T-helper 2 cell treated with Interferon-gamma antibody and Interleukin-4, amounts not matched to agents 100 ng/mL and 5 ng/mL, for 36 hours (primary cell): ENCODE data around the gene TMEM209. TPM values are rescaled to one million over a fixed set of nuclear protein-coding genes. Genes with fewer than 3 reads are reported as not detected.
"Not testable (repeated sequence)": the region's sequence is repeated elsewhere in the genome, so short reads cannot be mapped to it uniquely, and the experiment has no call there.

Experiments
- intact Hi-C: fragments of 100-400 bp; cut with micrococcal nuclease; formaldehyde crosslinking; loops from one replicate; pipeline ENCODE4 v1.15.1; 2023
- total RNA-seq: library from RNA; stranded (reverse); gene quantifications from 2 replicates; pipeline ENCODE4 v1.2.3, GENCODE V29; 2022

The TMEM209 gene
- total RNA-seq, 1 donor from 2014 or later: 41.9 TPM

GRCh38 chr7:130174237-130174959 is 30.8 kb downstream of the TMEM209 start:
- intact Hi-C loops: no loop called here

DNA sequence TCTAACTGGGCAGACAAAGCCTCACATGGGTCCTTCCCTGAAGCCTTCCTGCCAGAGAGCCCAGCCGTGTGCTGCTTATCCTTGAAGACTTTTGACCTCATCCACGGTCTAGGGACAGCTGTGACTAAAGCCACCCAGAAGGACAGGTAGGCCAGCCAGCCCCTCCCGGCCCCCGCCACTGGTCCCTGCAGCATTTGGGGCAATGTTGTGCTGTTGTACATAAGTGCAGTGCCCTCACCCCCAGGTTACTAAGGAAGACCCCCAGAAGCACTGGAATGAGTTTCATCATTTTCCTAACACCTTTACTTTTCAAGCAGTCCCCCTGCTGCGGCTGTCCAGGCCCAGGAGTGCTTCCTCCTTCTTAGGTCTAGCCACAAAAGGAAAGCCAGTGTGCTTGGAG is 43.0 kb downstream of the TMEM209 start:
- intact Hi-C loops: no loop called here

- intact Hi-C loops: no loop called here
Measured at GRCh38 chr7:130160455-130160854, 44.8 kb downstream of the TMEM209 start.

- intact Hi-C loops: no loop called here
Measured at GRCh38 chr7:130160023-130160422, 45.2 kb downstream of the TMEM209 start.

DNA sequence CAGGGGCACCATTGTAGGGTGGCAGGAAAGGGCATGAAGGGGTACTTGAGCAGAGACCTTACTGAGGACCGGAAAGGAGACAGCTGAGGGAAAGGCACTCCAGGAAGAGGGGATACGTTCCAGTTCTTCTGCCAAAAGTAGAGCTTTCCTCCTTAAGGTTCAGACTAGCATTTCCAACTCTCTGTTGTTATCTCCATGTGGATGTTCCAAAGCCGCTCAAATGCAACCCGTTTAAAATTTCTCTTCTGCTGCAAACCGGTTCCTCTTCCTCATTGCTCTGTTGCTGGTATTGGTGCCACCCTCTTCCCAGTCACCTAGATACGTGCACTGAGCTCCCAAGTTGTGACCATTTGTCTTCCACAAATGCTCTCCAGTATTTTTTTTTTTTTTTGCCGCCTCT is 47.5 kb downstream of the TMEM209 start:
- intact Hi-C loops: no loop called here

DNA sequence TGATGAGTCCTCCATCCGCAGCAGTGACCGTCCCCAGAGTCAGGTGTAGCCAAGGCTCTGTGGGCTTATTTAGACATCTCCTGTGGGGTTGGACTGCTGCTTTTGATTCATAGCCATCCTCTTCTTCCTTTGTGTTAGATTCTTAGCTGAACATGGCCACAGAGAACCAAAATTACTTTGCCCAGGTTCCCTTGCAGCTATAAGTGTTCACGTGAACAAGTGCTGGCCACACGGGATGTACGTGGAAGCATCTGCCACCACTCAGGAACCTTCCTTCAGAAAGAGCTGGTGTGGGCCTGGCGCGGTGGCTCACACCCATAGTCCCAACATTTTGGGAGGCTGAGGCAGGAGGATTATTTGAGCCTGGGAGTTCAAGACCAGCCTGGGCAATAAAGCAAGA is 49.1 kb downstream of the TMEM209 start:
- intact Hi-C loops: no loop called here

DNA sequence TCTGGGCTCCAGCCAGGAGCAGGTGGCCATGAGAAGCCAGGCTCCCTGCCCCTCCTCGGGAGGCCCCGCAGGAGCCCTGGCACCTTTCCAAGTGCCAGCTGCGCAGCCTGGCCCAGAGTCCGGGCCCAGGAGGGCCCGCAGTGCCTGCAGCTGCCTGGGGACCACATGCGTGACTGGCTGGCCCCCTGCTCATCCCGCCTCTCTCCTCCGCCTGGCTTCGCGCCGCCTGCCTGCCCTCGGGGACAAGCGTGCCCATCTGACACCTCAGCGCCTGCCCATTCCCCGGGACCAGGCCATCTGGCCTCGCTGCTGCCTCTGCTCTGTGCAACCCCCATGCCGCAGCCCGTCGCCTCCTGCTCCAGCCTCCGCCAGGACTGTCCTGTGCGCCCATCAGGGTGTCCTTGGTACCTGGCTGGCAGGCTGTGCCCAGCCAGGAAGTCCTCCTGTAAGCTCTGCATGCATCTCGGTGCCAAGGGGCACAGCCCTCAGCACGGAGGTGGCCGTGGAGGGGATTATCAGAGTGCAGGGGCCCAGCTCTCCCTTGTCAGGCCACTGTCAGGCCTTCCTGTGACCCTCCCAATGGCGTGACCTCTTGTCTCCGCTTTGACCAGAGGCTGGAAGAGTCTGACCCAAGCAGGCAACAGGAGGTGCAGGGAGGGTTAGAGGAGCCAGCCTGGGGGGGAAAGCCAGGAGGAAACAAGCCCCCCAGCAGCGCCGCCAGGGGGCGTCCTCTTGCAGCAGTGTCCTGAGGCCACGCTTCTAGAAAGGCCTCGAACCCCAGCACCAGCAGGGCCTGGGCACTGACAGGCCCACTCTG is 50.5 kb downstream of the TMEM209 start:
- intact Hi-C loops: no loop called here

GRCh38 chr7:130154131-130154500 is 51.1 kb downstream of the TMEM209 start:
- intact Hi-C loops: no loop called here

GRCh38 chr7:130153211-130153908 is 51.8 kb downstream of the TMEM209 start:
- intact Hi-C loops: no loop called here

DNA sequence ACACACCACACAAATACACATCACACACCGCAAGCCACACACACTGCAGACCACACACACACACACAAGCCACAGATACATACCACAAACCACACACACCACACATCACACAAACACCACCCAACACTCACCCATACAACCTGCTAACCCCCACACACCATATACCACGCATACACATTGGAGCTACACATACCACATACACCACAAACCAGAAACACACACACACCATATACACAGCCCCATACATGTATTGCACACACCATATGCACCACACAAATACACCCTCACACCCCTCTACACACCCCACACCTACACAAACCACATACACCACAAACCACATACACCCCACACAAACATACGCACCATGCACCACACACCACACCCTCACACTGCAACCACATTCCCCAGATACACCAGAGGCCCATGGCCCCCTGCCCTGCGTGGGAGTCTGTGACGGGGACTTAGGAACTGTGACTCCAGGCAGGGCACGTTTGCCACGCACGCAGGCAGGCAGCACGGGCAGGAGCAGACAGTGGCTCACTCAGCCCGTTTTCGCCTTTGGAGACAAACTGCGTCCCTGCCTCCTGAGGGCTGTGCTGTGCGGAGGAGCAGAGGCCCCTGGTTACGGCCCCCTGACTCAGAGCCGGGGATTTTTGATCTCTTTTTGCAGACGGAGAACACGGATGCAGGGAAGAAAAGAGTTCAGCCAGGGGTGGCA is 52.6 kb downstream of the TMEM209 start:
- intact Hi-C loops: no loop called here

DNA sequence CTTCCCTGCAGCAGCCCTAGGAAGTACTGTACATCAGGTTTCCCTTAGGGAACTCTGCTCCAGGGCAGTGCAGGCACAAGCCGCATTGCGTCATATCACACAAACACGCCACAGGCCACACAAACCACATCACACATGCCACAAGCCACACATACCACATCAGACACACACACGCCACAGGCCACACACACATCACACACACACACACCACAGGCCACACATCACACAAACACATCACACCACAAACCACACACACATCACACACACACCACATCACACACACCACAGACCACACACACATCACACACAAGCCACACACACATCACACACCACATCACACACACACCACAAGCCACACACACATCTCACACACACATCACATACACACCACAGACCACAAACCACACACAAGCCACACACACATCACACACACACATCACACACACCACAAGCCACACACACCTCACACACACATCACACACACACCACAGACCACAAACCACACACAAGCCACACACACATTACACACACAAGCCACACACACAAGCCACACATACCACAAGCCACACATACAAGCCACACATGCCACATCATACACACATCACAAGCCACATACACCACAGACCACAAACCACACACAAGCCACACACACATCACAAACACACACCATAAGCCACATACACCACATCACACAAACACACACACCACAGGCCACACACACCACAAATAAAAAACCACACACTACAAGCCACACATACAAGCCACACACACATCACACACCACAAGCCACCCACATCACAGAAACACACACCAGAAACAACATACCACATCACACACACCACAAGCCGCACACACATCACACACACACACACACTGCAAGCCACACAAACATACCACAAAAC is 53.4 kb downstream of the TMEM209 start:
- intact Hi-C loops: no loop called here

GRCh38 chr7:130150587-130150986 is 54.6 kb downstream of the TMEM209 start:
- intact Hi-C loops: no loop called here

- intact Hi-C loops: no loop called here
Measured at GRCh38 chr7:130149281-130150139, 55.7 kb downstream of the TMEM209 start.

- intact Hi-C loops: no loop called here
Measured at GRCh38 chr7:130148561-130148960, 56.6 kb downstream of the TMEM209 start.

DNA sequence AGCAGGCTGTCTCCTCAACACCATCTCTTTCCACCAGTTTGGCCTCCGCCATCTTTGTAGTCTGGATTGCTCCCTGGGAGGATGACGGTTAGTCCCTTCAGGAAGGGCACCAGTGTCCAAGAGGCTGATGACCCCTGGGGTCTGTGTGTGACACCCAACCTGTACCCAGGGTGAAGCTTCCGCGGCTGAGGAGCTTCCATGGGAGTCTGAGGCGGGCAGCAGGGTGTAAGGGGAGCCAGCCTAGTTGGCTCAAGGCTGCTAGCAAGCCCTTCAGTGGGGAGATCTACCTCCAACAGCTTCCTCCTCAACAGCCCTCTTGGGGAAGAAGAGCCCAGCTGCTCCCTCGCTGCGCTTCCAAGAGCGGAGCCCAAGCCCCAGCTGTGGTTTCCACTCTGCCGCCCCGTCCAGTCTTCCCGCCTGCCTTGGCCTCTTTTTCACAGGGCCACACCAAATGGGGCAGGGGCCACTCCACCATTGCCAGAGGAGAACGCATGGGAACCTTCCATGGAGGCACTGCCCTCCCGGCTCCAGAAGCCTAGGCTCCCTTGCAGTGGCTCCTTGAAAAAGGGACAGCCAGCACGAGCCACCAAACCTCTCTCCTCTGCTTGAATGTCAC is 57.4 kb downstream of the TMEM209 start:
- intact Hi-C loops: no loop called here

GRCh38 chr7:130146693-130147405 is 58.4 kb downstream of the TMEM209 start:
- intact Hi-C loops: no loop called here

- intact Hi-C loops: not testable (repeated sequence)
Measured at GRCh38 chr7:130146142-130146541, 59.1 kb downstream of the TMEM209 start.

- intact Hi-C loops: no loop called here
Measured at GRCh38 chr7:130145424-130146100, 59.6 kb downstream of the TMEM209 start.
